ENCODE data around the gene HJURP.

GRCh38 chr2:233838251-233838650 lies 16.1 kb downstream of the HJURP start:
- TF ChIP-seq CTCF (conservative IDR thresholded peaks at IDR 0.05; ENCODE audit: low read length), result no peak
- no peak for TF ChIP-seq EZH2phosphoT487 (IDR thresholded peaks at IDR 0.05; ENCODE audit: borderline replicate concordance)
